HG02852 (cell line): ENCODE data around the gene TMEM259.

Experiments used
- ATAC-seq: cut with Tn5 transposase; IDR thresholded peaks from one replicate; pipeline ENCODE4 v1.9.1; 2021; ENCODE audit warnings: mild to moderate bottlenecking, moderate library complexity; ENCODE audit not compliant: unreplicated experiment

TMEM259 gene

DNA sequence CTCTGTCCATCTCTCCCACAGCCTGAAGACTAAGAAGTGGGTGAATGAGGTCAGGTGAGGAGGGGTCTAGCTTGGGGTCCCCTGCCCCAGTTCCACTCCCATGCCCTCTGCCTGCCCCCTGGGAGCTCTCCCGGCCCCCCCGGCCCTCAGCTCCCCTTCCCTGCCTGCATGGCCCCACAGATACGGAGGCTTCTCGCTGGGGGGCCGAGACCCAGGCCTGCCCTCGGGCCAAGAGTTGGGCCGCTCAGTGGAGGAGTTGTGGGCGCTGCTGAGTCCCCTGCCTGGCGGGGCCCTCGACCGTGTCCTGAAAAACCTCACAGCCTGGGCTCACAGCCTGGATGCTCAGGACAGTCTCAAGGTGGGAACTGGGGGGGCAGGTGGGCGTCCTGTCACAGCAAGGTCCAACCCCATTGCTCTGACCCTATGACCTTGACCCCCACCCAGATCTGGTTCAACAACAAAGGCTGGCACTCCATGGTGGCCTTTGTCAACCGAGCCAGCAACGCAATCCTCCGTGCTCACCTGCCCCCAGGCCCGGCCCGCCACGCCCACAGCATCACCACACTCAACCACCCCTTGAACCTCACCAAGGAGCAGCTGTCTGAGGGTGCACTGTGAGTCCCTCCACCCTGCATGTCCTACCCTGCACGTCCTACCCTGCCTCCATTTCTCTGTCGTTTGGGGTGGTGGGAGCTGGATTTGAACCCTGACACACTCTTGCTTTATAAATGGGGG lies 35.1 kb upstream of the TMEM259 start:
- ATAC-seq: no peak

DNA sequence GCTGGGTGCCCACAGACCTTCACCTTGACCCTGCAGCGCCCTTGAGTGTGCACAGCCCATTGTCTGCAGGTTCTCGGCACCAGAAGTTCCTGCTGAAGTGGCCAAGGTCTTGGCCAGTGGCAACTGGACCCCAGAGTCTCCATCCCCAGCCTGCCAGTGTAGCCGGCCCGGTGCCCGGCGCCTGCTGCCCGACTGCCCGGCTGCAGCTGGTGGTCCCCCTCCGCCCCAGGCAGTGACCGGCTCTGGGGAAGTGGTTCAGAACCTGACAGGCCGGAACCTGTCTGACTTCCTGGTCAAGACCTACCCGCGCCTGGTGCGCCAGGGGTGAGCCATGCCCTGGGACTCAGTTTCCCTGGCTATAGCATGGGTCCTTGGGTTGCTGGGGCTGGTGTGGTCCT lies 34.1 kb upstream of the TMEM259 start:
- ATAC-seq: no peak

DNA sequence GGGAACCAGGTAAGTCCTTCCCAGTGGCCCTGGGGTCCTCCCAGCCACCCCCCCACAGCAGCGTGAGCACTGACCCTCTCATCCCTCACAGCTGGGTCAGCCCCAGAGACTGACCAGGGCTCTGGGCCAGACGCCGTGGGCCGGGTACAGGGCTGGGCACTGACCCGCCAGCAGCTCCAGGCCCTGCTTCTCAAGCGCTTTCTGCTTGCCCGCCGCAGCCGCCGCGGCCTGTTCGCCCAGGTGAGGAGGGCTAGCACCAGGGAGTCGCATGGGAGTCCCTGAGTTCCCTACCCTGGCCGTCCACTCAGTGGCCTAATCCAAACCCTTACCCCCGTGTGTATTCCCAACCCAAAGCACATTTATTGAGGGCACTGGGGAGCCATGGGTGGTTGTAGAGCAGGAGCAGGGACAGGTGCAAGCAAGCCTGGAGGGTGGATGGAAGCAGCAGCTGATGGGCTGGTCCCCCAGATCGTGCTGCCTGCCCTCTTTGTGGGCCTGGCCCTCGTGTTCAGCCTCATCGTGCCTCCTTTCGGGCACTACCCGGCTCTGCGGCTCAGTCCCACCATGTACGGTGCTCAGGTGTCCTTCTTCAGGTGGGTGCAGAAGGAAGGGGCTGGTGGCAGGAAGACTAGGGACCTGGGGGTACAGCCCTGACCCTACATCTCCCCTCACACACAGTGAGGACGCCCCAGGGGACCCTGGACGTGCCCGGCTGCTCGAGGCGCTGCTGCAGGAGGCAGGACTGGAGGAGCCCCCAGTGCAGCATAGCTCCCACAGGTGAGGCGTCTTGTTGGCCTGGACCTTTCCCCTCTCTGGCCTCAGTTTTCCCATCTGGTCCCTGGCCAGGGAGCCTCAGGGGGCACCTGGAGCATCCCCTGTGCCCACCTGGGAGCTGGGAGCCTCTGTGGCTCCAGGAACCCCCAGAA lies 33.4 kb upstream of the TMEM259 start:
- ATAC-seq: no peak

DNA sequence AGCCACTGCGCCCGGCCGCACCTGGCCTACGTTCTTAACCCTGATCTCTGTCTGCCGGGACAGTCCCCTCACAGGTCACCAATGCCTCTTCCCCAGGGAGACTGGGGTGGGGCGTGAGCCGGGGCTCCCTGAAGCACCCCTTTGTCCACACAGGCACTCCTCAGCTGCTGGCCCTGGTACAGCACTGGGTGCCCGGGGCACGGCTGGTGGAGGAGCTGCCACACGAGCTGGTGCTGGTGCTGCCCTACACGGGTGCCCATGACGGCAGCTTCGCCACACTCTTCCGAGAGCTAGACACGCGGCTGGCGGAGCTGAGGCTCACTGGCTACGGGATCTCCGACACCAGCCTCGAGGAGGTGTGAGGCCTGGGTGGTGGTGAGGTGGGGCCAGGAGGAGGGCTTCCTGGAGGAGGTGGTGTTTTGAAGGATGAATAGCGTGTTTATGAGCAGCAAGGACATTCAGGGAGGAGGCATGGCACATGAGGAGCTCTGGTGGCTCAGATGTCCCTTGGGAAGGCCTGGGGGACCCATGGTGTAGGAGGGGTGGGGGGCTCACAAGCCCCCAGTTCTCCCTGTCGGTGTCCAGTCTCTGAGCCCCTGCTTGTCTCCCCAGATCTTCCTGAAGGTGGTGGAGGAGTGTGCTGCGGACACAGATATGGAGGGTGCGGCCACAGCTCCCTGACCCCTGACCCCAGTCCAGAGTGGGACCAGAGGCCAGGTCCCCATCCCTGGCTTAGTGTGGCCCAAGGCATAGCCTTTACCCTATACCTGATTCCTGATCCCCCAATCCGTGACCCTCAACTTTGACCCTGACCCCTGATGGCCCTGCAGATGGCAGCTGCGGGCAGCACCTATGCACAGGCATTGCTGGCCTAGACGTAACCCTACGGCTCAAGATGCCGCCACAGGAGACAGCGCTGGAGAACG lies 32.5 kb upstream of the TMEM259 start:
- no peak for ATAC-seq

DNA sequence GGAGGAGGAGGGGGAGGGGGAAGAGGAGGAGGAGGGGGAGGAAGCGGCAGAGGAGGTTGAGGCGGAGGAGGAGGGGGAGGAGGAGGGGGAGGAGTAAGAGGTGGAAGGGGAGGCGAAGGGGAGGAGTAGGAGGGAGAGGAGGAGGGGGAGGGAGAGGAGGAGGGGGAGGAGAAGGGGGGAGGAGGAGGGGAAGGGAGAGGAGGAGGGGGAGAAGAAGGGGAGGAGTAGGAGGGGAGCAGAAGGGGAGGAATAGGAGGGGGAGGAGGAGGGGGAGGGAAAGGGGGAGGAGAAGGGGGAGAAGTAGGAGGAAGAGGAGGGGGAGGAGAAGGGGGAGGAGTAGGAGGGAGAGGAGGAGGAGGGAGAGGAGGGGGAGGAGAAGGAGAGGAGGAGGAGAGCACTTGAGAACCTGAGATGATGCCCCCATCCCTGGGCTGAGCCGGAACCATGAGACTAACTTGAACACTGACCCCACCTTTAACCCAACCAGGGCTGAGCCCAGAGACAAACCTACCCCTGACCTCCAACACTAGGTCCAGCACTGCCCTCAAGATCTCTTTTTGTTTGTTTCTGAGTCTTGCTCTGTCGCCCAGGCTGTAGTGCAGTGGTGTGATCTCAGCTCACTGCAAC lies 31.5 kb upstream of the TMEM259 start:
- no peak for ATAC-seq

DNA sequence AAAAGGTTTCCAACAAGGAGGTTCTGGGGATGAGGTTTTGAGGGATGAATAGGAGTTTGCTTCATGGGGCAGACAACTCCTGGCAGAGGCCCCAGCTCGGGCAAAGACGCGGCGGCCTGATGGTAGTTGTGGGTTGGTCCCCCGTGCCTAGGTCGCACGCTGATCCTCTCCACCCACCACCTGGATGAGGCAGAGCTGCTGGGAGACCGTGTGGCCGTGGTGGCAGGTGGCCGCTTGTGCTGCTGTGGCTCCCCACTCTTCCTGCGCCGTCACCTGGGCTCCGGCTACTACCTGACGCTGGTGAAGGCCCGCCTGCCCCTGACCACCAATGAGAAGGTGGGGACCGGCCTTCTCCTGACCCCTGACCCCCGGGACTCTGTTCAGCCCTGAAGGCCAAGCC lies 30.9 kb upstream of the TMEM259 start:
- ATAC-seq: no peak

DNA sequence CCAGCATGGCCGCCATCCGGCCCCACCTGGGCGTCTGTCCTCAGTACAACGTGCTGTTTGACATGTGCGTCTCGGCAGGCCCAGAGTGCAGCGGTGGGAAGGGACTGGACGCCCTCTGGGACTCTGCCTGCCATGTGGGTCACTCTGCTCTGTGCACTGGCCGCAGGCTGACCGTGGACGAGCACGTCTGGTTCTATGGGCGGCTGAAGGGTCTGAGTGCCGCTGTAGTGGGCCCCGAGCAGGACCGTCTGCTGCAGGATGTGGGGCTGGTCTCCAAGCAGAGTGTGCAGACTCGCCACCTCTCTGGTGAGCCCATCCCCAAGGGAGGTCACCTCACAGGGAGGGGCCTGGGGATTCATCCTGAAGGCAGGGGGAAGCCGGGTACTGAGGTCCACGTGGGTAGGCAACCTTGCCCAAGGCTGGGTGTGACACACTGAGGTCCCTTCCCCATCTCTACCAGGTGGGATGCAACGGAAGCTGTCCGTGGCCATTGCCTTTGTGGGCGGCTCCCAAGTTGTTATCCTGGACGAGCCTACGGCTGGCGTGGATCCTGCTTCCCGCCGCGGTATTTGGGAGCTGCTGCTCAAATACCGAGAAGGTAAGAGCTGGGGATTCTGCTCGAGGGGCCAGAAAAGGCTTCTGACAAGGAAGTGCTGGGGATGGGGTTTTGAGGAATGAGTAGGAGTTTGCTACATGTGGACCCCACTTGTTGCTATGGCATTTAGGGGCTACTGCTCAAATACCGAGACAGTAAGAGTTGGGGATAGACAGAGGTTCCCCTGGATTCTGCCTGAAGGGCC lies 30.3 kb upstream of the TMEM259 start:
- ATAC-seq: no peak

DNA sequence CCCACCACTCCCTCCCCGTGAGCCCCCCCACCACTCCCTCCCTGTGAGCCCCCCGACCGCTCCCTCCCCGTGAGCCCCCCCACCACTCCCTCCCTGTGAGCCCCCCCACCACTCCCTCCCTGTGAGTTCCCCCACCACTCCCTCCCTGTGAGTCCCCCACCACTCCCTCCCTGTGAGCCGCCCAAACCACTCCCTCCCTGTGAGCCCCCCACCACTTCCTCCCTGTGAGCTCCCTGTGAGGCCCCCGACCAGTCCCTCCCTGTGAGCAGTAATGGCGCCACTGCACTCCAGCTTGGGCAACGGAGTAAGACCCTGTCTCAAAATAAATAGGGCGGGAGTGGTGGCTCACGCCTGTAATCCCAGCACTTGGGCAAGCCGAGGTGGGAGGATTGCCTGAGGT lies 28.9 kb upstream of the TMEM259 start:
- ATAC-seq: no peak

DNA sequence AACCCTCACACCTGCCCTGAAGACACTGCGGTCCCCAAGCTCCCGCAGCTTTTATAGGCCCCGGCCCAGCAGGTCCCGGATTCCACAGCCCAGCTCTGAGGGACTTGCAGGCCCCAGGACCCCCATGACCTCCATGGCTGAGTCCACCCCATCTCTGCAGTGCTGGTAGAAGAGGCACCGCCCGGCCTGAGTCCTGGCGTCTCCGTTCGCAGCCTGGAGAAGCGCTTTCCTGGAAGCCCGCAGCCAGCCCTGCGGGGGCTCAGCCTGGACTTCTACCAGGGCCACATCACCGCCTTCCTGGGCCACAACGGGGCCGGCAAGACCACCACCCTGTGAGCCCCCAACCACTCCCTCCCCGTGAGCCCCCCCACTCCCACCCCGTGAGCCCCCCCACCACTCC lies 28.2 kb upstream of the TMEM259 start:
- ATAC-seq: no peak

DNA sequence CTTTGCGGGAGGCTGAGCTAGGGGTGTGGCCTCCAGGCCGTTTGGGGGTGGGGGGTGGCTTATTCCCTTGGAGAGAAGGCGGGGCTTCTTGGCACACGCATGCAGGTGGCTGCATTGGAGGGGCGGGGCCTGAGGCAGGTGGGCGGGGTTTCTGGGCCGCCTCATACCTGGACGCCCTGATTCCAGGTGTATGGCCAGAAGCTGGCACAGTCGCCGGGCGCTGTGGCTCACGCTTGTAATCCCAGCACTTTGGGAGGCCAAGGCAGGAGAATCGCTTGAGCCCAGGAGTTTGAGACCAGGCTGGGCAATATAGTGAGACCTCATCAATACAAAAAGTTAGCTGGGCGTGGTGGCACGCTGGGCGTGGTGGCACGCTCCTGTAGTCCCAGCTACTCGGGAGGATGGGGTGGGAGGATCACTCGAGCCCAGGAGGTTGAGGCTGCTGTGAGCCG lies 26.8 kb upstream of the TMEM259 start:
- ATAC-seq: no peak

DNA sequence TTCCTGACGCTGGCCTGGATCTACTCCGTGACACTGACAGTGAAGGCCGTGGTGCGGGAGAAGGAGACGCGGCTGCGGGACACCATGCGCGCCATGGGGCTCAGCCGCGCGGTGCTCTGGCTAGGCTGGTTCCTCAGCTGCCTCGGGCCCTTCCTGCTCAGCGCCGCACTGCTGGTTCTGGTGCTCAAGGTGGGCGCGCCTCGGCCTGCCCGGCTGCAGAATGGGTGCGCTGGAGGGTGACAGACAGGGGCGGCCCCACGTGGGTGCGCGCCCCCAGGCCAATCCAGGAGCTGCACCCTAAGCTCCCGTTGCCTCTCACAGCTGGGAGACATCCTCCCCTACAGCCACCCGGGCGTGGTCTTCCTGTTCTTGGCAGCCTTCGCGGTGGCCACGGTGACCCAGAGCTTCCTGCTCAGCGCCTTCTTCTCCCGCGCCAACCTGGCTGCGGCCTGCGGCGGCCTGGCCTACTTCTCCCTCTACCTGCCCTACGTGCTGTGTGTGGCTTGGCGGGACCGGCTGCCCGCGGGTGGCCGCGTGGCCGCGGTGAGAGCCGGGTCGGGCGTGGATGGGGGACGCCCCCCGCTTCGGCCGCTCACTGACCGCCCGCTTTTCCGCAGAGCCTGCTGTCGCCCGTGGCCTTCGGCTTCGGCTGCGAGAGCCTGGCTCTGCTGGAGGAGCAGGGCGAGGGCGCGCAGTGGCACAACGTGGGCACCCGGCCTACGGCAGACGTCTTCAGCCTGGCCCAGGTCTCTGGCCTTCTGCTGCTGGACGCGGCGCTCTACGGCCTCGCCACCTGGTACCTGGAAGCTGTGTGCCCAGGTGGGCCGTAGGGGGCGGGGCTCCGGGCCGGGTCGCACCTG lies 26.1 kb upstream of the TMEM259 start:
- ATAC-seq: no peak

DNA sequence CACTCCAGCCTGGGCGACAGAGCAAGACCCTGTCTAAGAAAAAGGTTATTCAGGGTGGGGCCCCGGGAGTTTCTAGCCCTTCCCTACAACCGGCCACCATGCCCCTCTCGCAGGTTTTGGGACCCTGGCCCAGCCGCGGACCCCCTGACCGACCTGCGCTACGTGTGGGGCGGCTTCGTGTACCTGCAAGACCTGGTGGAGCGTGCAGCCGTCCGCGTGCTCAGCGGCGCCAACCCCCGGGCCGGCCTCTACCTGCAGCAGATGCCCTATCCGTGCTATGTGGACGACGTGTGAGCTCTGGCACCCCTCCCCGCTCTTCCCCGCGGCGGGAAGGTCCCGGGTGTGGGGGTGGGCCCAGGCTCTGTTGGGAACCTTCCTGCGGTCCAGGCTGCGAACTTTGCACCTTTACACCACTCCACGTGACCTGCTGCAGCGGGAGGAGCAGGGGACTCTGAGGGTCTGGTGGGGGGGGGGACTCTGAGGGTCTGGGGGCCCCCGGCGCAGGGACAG lies 25.2 kb upstream of the TMEM259 start:
- no peak for ATAC-seq

DNA sequence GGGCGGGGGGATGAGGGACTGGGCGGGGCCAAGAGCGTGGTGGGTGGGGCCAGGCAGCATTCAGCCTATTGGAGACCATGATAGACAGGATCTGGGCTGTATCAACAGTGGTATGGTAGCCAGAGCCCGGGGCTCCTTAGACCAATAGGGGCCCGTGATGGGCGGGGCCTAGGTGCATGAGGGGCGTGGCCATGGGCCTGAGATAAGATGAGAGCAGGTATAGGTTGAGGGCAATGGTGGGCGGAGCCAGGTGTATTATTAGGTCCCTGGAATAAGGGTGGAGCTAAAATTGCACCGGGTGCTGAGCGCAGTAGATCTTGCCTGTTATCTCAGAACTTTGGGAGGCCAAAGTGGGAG lies 24.3 kb upstream of the TMEM259 start:
- ATAC-seq: no peak

DNA sequence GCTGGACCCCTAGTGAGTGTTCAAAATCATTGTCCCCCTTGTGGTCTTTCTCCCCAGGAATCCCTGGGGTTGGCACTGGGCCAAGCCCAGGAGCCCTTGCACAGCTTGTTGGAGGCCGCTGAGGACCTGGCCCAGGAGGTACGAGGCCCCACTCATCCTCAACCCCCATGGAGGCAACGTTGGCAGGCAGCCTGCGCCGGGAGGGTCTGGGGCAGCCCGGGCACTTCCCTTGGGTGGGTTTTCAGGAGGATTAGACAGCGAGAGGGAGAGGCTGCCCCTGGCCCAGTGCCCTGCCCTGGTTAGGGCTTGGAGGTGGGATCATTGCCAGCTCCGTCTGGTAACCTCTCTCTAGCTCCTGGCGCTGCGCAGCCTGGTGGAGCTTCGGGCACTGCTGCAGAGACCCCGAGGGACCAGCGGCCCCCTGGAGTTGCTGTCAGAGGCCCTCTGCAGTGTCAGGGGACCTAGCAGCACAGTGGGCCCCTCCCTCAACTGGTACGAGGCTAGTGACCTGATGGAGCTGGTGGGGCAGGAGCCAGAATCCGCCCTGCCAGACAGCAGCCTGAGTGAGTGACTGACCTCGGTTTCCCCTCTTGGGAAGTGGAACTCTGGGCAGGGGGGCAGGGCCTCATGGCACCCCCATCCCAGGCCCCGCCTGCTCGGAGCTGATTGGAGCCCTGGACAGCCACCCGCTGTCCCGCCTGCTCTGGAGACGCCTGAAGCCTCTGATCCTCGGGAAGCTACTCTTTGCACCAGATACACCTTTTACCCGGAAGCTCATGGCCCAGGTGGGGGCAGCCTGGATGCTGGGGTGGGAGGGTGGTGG lies 22.0 kb upstream of the TMEM259 start:
- ATAC-seq: no peak

DNA sequence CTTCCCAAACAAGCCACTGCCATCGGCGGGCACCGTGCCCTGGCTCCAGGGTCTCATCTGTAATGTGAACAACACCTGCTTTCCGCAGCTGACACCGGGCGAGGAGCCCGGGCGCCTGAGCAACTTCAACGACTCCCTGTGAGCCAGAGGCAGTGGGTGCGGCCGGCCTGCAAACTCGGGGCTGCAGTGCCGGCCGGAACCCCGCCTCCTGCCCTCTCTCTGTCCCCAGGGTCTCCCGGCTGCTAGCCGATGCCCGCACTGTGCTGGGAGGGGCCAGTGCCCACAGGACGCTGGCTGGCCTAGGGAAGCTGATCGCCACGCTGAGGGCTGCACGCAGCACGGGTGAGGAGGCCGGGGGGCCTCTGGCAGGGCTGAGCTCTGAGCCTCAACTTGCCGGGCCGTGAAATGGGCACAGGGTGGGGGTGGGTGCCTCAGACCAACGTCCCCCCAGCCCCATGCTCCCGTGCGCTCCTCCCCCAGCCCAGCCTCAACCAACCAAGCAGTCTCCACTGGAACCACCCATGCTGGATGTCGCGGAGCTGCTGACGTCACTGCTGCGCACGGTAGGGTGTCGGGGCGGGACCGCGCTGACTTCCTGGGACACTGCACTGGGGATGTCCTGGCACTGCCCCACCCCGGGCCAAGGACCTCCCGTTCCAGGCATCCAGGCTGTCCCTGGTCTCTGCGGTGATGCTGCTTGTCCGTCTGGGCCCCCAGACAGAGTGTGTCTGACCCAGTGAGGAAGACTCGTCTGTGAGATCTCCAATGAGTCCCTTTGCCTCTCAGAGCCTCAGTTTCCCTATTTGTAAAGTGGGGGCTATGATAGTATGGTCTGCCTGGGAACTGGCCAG lies 21.1 kb upstream of the TMEM259 start:
- ATAC-seq: no peak

DNA sequence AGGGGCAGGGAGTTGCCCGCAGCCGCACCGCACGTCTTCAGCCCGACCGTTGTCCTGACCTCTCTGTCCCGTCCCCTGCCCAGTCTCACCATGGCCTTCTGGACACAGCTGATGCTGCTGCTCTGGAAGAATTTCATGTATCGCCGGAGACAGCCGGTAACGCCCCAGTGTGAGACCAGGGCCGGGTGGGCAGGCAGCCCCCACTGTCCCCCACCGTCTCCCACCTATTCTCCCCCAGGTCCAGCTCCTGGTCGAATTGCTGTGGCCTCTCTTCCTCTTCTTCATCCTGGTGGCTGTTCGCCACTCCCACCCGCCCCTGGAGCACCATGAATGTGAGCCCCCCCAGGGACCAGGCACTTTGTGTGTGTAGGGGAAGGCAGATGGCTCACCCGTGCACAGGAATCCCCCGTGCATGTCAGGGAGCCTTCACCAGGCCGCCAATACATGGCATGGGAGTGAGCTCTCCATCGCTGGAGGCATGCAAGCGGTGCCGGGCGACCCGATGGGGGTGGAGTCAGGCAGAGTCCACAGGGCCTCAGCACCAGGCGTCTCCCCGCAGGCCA lies 20.4 kb upstream of the TMEM259 start:
- ATAC-seq: no peak
